SK-N-SH (cell line): ENCODE measurements around the gene AKTIP.

ENCODE experiments used
- EZH2phosphoT487 ChIP-seq: fragments of 200-600 bp; sonication (generic); IDR thresholded peaks from 2 replicates; pipeline ENCODE4 v1.6.1; 2017; ENCODE audit warnings: low read depth, mixed run types, mild to moderate bottlenecking, antibody characterized with exemption, moderate library complexity, borderline replicate concordance
- POLR2AphosphoS5 ChIP-seq: IDR thresholded peaks from 2 replicates; pipeline ENCODE4 v1.6.1; 2012; ENCODE audit warnings: low read depth, low read length
- RFX5 ChIP-seq: IDR thresholded peaks from 2 replicates; pipeline ENCODE4 v1.6.1; 2012; ENCODE audit warnings: mild to moderate bottlenecking, improper control_type of control experiment, low read length

- TF ChIP-seq RFX5: no peak
- TF ChIP-seq EZH2phosphoT487: no peak
- no peak for TF ChIP-seq POLR2AphosphoS5
Measured at GRCh38 chr16:53465606-53466280, 37.3 kb downstream of the AKTIP start.
